AG04450 (cell line): ENCODE measurements around the gene PIP5K1B. TPM values are rescaled to one million over a fixed set of nuclear protein-coding genes. Genes with fewer than 3 reads are reported as not detected.

Source experiments
- CTCF ChIA-PET: fragments of 300-600, 350-600 bp; formaldehyde crosslinking; extraction: SDS; loops from one replicate; lab custom pipeline; 2022; ENCODE audit warnings: antibody characterized with exemption, inconsistent platforms; lab: Charles Lee
- POLR2A ChIA-PET: fragments of 350-600 bp; formaldehyde crosslinking; extraction: SDS; loops from one replicate; lab custom pipeline; 2021; ENCODE audit warnings: antibody characterized with exemption, inconsistent platforms; lab: Yijun Ruan, JAX
- DNase-seq: peaks from one replicate; pipeline ENCODE4 v3.0.0-alpha.2; 2011; ENCODE audit warnings: low read depth, low spot score
- H3K27ac ChIP-seq: one replicate; pipeline ENCODE4 v1.5.1; 2012; ENCODE audit warnings: low read depth, low read length, control low read depth
- H3K27me3 ChIP-seq: one replicate; pipeline ENCODE4 v1.6.0; 2012; ENCODE audit warnings: low read length; ENCODE audit not compliant: control insufficient read depth, insufficient read depth
- H3K4me3 ChIP-seq: 2 replicates; pipeline ENCODE4 v1.5.1; 2011; ENCODE audit warnings: mild to moderate bottlenecking, low read depth, low read length, control low read depth
- H3K9me3 ChIP-seq: 2 replicates; pipeline ENCODE4 v1.5.1; 2012; ENCODE audit warnings: low read length; ENCODE audit not compliant: control insufficient read depth, insufficient read depth
- polyA plus RNA-seq: library from polyadenylated mRNA; depleted of rRNA; stranded (reverse); fragments of >200 nt; gene quantifications from 2 replicates; pipeline ENCODE4 v1.2.3, GENCODE V29; 2011
- TF ChIP-seq, protein P1 (sequence below): IDR thresholded peaks from 2 replicates; pipeline ENCODE4 v1.5.1; 2011; ENCODE audit warnings: low read depth, low read length, control low read depth, inconsistent platforms

PIP5K1B gene
- polyA plus RNA-seq, 1 experiment = not detected

- TF ChIP-seq, protein P1, sequence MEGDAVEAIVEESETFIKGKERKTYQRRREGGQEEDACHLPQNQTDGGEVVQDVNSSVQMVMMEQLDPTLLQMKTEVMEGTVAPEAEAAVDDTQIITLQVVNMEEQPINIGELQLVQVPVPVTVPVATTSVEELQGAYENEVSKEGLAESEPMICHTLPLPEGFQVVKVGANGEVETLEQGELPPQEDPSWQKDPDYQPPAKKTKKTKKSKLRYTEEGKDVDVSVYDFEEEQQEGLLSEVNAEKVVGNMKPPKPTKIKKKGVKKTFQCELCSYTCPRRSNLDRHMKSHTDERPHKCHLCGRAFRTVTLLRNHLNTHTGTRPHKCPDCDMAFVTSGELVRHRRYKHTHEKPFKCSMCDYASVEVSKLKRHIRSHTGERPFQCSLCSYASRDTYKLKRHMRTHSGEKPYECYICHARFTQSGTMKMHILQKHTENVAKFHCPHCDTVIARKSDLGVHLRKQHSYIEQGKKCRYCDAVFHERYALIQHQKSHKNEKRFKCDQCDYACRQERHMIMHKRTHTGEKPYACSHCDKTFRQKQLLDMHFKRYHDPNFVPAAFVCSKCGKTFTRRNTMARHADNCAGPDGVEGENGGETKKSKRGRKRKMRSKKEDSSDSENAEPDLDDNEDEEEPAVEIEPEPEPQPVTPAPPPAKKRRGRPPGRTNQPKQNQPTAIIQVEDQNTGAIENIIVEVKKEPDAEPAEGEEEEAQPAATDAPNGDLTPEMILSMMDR = no peak
- Histone ChIP-seq H3K4me3 (no peak overlapping the region), H3K27me3 (no peaks in the 10 kb centered on the region), H3K27ac (no peak overlapping the region), H3K9me3 (no peaks in the 10 kb centered on the region)
- CTCF ChIA-PET = no interaction called here
- no peak for DNase-seq
- POLR2A ChIA-PET = no interaction called here
Measured at GRCh38 chr9:68725070-68725469, 20.0 kb downstream of the PIP5K1B start.

DNA sequence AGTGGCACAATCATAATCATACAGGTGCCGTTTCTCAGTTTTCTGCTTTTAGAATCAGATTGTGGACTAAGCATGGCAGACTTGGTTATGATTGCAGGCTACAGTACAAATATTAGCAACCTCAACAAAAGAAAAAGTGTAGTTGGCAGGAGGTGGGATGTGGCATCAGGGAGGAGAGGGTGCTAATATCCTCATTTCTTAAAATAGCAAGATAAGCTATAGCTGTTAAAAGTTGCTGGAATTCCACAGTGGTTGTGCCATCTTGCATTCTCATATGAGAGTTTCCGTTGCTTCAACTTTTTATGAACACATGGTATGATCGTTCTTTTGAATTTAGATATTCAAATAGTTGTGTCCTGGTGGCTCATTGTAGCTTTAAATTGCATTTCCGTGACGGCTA lies 21.4 kb downstream of the PIP5K1B start:
- Histone ChIP-seq H3K27me3 (no peaks in the 10 kb centered on the region), H3K4me3 (no peak overlapping the region), H3K9me3 (no peaks in the 10 kb centered on the region), H3K27ac (no peak overlapping the region)
- TF ChIP-seq, protein P1 = no peak
- ChIA-PET CTCF (no interaction called here), POLR2A (no interaction called here)
- DNase-seq = no peak

- TF ChIP-seq, protein P1 = no peak
- POLR2A ChIA-PET = no interaction called here
- CTCF ChIA-PET = no interaction called here
- H3K27me3 ChIP-seq = no peaks in the 10 kb centered on the region
- no peaks in the 10 kb centered on the region for H3K9me3 ChIP-seq
- no peak for DNase-seq
- no peak overlapping the region for H3K27ac ChIP-seq
- H3K4me3 ChIP-seq = no peak overlapping the region
Measured at GRCh38 chr9:68727636-68728035, 22.6 kb downstream of the PIP5K1B start.

DNA sequence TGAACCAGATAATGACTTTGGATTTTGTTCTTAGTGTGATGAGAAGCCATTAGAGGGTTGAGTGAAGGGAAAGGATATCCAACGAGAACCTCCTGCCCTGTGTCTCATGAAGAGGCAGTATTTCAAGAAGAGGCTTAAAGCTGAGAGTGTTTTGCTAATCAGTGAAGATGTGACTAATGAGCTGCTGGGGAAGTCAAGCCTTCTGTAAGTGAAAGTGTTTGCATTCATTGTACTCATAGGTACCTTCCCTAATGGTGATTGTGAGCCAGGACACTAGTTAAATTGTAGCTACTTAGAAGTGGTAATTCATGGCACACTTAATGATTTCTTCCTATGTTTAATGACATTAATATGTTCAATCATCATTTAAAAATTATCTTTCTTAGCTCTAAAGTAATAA lies 23.7 kb downstream of the PIP5K1B start:
- ChIA-PET POLR2A (no interaction called here), CTCF (no interaction called here)
- TF ChIP-seq, protein P1 = no peak

GRCh38 chr9:68730570-68731235 lies 25.7 kb downstream of the PIP5K1B start:
- DNase-seq = no peak
- TF ChIP-seq, protein P1 = no peak
- Histone ChIP-seq H3K27me3 (no peaks in the 10 kb centered on the region), H3K27ac (no peak overlapping the region), H3K4me3 (no peak overlapping the region), H3K9me3 (no peaks in the 10 kb centered on the region)
- ChIA-PET POLR2A (no interaction called here), CTCF (no interaction called here)

More for the DNA sequence above, 23.7 kb downstream of the PIP5K1B start:
- no peak overlapping the region for H3K4me3 ChIP-seq
- DNase-seq = no peak
- no peaks in the 10 kb centered on the region for H3K27me3 ChIP-seq
- H3K27ac ChIP-seq = no peak overlapping the region
- no peaks in the 10 kb centered on the region for H3K9me3 ChIP-seq
